ENCODE results near the gene GDPD2. TPM values are rescaled to one million over a fixed set of nuclear protein-coding genes. Genes with fewer than 3 reads are reported as not detected.

Gene GDPD2
- total and polyA plus RNA-seq, 2 of the 13 experiments (the other 11 are each of a cell fraction or from before 2014, with no cell fraction given) = 0.04 to 0.08 TPM

GRCh38 chrX:70455366-70456202 is 32.5 kb downstream of the GDPD2 start:
- Histone ChIP-seq H3K79me2 (ENCODE audit: insufficient read depth, low read length) (peaks cover 10% of the 10 kb centered on the region), H2AFZ (ENCODE audit: low read length) (no peak overlapping the region), H3K9me3 (ENCODE audit: low read length) (no peaks in the 10 kb centered on the region), H3K36me3 (replicated peaks in 1 of 2; ENCODE audit: control insufficient read depth in 1 of 2, insufficient read depth in 2 of 2, low read length in 2 of 2) (no peaks in the 10 kb centered on the region), H3K27ac (ENCODE audit: extremely low read length, insufficient read depth, low read length) (peak overlapping the region; percentile 69), H3K27me3 (ENCODE audit: control insufficient read depth in 1 of 2, insufficient read depth in 2 of 2, low read length in 2 of 2) (no peaks in the 10 kb centered on the region; a peak in 1 of 5 replicates), H3K9ac (ENCODE audit: insufficient read depth, low read depth, low read length) (peak overlapping the region; percentile 77), H3K4me3 (replicated peaks in 1 of 3; ENCODE audit: insufficient read depth in 1 of 3, low read depth in 2 of 3, low read length in 3 of 3) (peak overlapping the region; percentile 67 to 84 (median 78)), H4K20me1 (ENCODE audit: insufficient read depth, low read length) (no peaks in the 10 kb centered on the region), H3K4me1 (ENCODE audit: insufficient read depth, low read length) (peaks cover 24% of the 10 kb centered on the region), H3K4me2 (ENCODE audit: low read depth, low read length) (peak overlapping the region; percentile 73)
- CTCF ChIA-PET (ENCODE audit: low intra/inter-chr PET ratio, low total read pairs) = interaction anchor here (1.6 kb wide), 1 partner anchor 209 kb away, joined by 9 read pairs; no protein-coding TSS in a partner anchor
- FAIRE-seq (peak; percentile 51), DNase-seq (ENCODE audit: low spot score) (no peak), ATAC-seq (peak; percentile 21)
- POLR2A ChIA-PET = no interaction called here
- intact Hi-C loops (cut with micrococcal nuclease; ENCODE audit: unreplicated experiment) (loop anchor here (2.0 kb wide), 2 partner anchors 21 to 99 kb away; no protein-coding TSS in a partner anchor), in situ Hi-C loops (cut with HindIII; ENCODE audit: extremely low pct_ligation_motif_present, low pct_unique_long_range_greater_than_20kb) (loop anchor here (10.0 kb wide), 1 partner anchor 209 kb away; no protein-coding TSS in a partner anchor)
- no peak for TF ChIP-seq ZBTB20 (CRISPR knock-in tag; IDR thresholded peaks at IDR 0.05; ENCODE audit: borderline replicate concordance, low read depth)
- 0 out of 2 replicates have a peak, but pooled peaks have one; percentile 13 for TF ChIP-seq ZFP91 (CRISPR knock-in tag; IDR thresholded peaks at IDR 0.05; ENCODE audit: borderline replicate concordance)
- TF ChIP-seq POLR2G (IDR thresholded peaks at IDR 0.05; ENCODE audit: low read depth, low read length) = no peak
- TF ChIP-seq ZFX (CRISPR knock-in tag; IDR thresholded peaks at IDR 0.05; ENCODE audit: low read depth) = peak; percentile 50; the same call in 1 of the 2 replicates
- TF ChIP-seq ZNF687 (CRISPR knock-in tag; IDR thresholded peaks at IDR 0.05) = peak; percentile 39; the same call in 1 of the 2 replicates
- BruUV-seq (replicated peaks) = no TSS peak
- 4% methylated on average over 22 of the region's 32 CpGs for WGBS (ENCODE audit: low lambda C conversion rate)

Data from HepG2 (cell line).